ENCODE measurements around the gene MYO1H. TPM values are rescaled to one million over a fixed set of nuclear protein-coding genes. Genes with fewer than 3 reads are reported as not detected.

The MYO1H gene
- total and polyA plus RNA-seq, 2 of the 13 experiments (the other 11 are each of a cell fraction or from before 2014, with no cell fraction given): not detected

GRCh38 chr12:109447482-109447881 lies 99.8 kb downstream of the MYO1H start:
- TF ChIP-seq RNF2 (conservative IDR thresholded peaks at IDR 0.05; ENCODE audit: low read depth) (no peak), ZNF235 (CRISPR knock-in tag; IDR thresholded peaks at IDR 0.05; ENCODE audit: borderline replicate concordance) (no peak), ZBTB25 (CRISPR knock-in tag; IDR thresholded peaks at IDR 0.05) (no peak), ZNF576 (CRISPR knock-in tag; IDR thresholded peaks at IDR 0.05) (no peak), ZNF580 (CRISPR knock-in tag; IDR thresholded peaks at IDR 0.05; ENCODE audit: borderline replicate concordance, low read depth) (no peak), ZNF616 (CRISPR knock-in tag; IDR thresholded peaks at IDR 0.05; ENCODE audit: low read depth) (no peak)
- DNase-seq (ENCODE audit: low spot score): no peak
- no peak for ATAC-seq
- in situ Hi-C loops (cut with HindIII; ENCODE audit: extremely low pct_ligation_motif_present, low pct_unique_long_range_greater_than_20kb) (no loop called here), intact Hi-C loops (cut with micrococcal nuclease; ENCODE audit: unreplicated experiment) (no loop called here)
- Histone ChIP-seq H3K4me3 (replicated peaks in 1 of 3; ENCODE audit: insufficient read depth in 1 of 3, low read depth in 2 of 3, low read length in 3 of 3) (no peak overlapping the region), H3K36me3 (replicated peaks in 1 of 2; ENCODE audit: control insufficient read depth in 1 of 2, insufficient read depth in 2 of 2, low read length in 2 of 2) (peaks cover 8 to 31% of the 10 kb centered on the region in 2 experiments), H3K27ac (ENCODE audit: extremely low read length, insufficient read depth, low read length) (no peak overlapping the region), H3K4me1 (ENCODE audit: insufficient read depth, low read length) (peaks cover 32% of the 10 kb centered on the region), H3K27me3 (ENCODE audit: control insufficient read depth in 1 of 2, insufficient read depth in 2 of 2, low read length in 2 of 2) (no peaks in the 10 kb centered on the region), H3K79me2 (ENCODE audit: insufficient read depth, low read length) (no peaks in the 10 kb centered on the region), H3K4me2 (ENCODE audit: low read depth, low read length) (no peak overlapping the region), H4K20me1 (ENCODE audit: insufficient read depth, low read length) (no peaks in the 10 kb centered on the region), H3K9me3 (ENCODE audit: low read length) (no peaks in the 10 kb centered on the region), H2AFZ (ENCODE audit: low read length) (no peak overlapping the region), H3K9ac (ENCODE audit: insufficient read depth, low read depth, low read length) (no peak overlapping the region)
- BruUV-seq (replicated peaks): no TSS peak
- no peak for FAIRE-seq
- POLR2A ChIA-PET: no interaction called here
- CTCF ChIA-PET (ENCODE audit: low intra/inter-chr PET ratio, low total read pairs): no interaction called here
- 91% methylated on average over 9 of the region's 9 CpGs for WGBS (ENCODE audit: low lambda C conversion rate)

GRCh38 chr12:109448272-109448671 lies 100.6 kb downstream of the MYO1H start:
- TF ChIP-seq TEAD2 (CRISPR knock-in tag; IDR thresholded peaks at IDR 0.05) (no peak), ZNF564 (CRISPR knock-in tag; IDR thresholded peaks at IDR 0.05) (no peak), FOXJ3 (CRISPR knock-in tag; IDR thresholded peaks at IDR 0.05; ENCODE audit: borderline replicate concordance) (no peak), TFAP4 (IDR thresholded peaks at IDR 0.05; ENCODE audit: borderline replicate concordance, low read depth) (peak; percentile 74; the same call in 1 of the 2 replicates), BCL3 (CRISPR knock-in tag; IDR thresholded peaks at IDR 0.05) (no peak), ETS1 (CRISPR knock-in tag; IDR thresholded peaks at IDR 0.05) (no peak), HNF4A (CRISPR knock-in tag; IDR thresholded peaks at IDR 0.05) (0 out of 2 replicates have a peak, but pooled peaks have one; percentile 4)
- Histone ChIP-seq H3K27ac (ENCODE audit: extremely low read length, insufficient read depth, low read length) (no peak overlapping the region), H3K9ac (ENCODE audit: insufficient read depth, low read depth, low read length) (no peak overlapping the region), H3K4me1 (ENCODE audit: insufficient read depth, low read length) (peaks cover 32% of the 10 kb centered on the region), H4K20me1 (ENCODE audit: insufficient read depth, low read length) (no peaks in the 10 kb centered on the region), H3K36me3 (replicated peaks in 1 of 2; ENCODE audit: control insufficient read depth in 1 of 2, insufficient read depth in 2 of 2, low read length in 2 of 2) (peaks cover 11 to 38% of the 10 kb centered on the region in 2 experiments), H3K4me2 (ENCODE audit: low read depth, low read length) (no peak overlapping the region), H3K79me2 (ENCODE audit: insufficient read depth, low read length) (no peaks in the 10 kb centered on the region), H2AFZ (ENCODE audit: low read length) (no peak overlapping the region), H3K27me3 (ENCODE audit: control insufficient read depth in 1 of 2, insufficient read depth in 2 of 2, low read length in 2 of 2) (no peaks in the 10 kb centered on the region), H3K9me3 (ENCODE audit: low read length) (no peaks in the 10 kb centered on the region), H3K4me3 (replicated peaks in 1 of 3; ENCODE audit: insufficient read depth in 1 of 3, low read depth in 2 of 3, low read length in 3 of 3) (no peak overlapping the region)
- no peak for ATAC-seq
- no TSS peak for BruUV-seq (replicated peaks)
- intact Hi-C loops (cut with micrococcal nuclease; ENCODE audit: unreplicated experiment) (no loop called here), in situ Hi-C loops (cut with HindIII; ENCODE audit: extremely low pct_ligation_motif_present, low pct_unique_long_range_greater_than_20kb) (no loop called here)
- DNase-seq (ENCODE audit: low spot score): no peak
- 58% methylated on average over 5 of the region's 5 CpGs for WGBS (ENCODE audit: low lambda C conversion rate)
- ChIA-PET CTCF (ENCODE audit: low intra/inter-chr PET ratio, low total read pairs) (no interaction called here), POLR2A (interaction anchor here (1.3 kb wide), 1 partner anchor 14 kb away, joined by 4 read pairs; no protein-coding TSS in a partner anchor)
- no peak for FAIRE-seq

All from HepG2 (cell line).